GM12873 (cell line): ENCODE measurements around the gene PRUNE2.

Experiments
- TF ChIP-seq, protein P1 (sequence below): IDR thresholded peaks from 2 replicates; pipeline ENCODE4 v1.5.1; 2012; ENCODE audit warnings: low read depth, mild to moderate bottlenecking, moderate library complexity, low read length, control low read depth; ENCODE audit not compliant: insufficient read depth; ENCODE audit errors: missing control alignments

The PRUNE2 gene, protein sequence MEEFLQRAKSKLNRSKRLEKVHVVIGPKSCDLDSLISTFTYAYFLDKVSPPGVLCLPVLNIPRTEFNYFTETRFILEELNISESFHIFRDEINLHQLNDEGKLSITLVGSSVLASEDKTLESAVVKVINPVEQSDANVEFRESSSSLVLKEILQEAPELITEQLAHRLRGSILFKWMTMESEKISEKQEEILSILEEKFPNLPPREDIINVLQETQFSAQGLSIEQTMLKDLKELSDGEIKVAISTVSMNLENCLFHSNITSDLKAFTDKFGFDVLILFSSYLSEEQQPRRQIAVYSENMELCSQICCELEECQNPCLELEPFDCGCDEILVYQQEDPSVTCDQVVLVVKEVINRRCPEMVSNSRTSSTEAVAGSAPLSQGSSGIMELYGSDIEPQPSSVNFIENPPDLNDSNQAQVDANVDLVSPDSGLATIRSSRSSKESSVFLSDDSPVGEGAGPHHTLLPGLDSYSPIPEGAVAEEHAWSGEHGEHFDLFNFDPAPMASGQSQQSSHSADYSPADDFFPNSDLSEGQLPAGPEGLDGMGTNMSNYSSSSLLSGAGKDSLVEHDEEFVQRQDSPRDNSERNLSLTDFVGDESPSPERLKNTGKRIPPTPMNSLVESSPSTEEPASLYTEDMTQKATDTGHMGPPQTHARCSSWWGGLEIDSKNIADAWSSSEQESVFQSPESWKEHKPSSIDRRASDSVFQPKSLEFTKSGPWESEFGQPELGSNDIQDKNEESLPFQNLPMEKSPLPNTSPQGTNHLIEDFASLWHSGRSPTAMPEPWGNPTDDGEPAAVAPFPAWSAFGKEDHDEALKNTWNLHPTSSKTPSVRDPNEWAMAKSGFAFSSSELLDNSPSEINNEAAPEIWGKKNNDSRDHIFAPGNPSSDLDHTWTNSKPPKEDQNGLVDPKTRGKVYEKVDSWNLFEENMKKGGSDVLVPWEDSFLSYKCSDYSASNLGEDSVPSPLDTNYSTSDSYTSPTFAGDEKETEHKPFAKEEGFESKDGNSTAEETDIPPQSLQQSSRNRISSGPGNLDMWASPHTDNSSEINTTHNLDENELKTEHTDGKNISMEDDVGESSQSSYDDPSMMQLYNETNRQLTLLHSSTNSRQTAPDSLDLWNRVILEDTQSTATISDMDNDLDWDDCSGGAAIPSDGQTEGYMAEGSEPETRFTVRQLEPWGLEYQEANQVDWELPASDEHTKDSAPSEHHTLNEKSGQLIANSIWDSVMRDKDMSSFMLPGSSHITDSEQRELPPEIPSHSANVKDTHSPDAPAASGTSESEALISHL (N-terminal part only)

DNA sequence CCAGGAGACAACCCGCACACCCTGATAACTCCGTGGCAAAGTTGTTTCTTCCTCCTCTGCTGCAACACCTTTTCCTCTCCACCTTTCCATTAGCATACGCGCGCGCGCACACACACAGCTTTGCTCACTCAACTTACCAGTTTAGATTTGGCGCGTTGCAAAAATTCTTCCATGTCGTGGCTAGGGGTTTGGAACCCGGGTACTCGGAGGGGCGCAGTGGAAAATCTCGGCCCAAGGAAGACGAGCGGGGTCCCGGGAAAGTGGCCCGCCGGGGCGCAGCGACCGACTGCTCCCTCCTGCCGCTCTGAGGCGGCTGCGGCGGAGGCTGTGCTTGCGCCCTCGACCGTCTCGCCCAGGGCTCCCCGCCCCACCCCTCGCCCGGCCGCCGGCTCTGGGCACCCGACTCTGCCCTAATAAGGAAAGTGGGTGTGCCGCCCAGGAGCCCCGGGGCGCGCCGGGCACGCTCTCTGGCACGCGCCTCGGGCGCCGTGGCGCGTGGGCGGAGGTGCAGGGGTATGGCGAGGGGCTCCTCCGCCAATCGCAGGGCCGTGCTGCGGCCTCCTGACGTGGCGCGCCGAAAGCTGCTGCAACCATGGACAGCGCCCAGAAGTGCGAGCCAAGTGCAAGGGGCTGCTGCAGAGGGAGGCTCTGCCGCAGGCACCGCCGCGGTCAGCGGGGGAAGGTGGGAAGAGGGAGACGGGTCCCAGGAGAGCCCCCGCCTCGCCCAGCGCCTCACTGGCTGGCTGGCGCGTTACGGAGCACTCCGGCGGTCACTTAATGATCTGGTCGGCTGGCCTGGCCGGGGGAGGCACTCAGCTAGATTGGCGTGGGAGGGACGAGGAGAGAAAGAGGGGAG lies at the start of gene PRUNE2:
TSS of gene PRUNE2 (minus strand) at position 324 of the 856 bp plus-strand sequence. CDS start at position 173, 151 bp downstream.
- TF ChIP-seq, protein P1, sequence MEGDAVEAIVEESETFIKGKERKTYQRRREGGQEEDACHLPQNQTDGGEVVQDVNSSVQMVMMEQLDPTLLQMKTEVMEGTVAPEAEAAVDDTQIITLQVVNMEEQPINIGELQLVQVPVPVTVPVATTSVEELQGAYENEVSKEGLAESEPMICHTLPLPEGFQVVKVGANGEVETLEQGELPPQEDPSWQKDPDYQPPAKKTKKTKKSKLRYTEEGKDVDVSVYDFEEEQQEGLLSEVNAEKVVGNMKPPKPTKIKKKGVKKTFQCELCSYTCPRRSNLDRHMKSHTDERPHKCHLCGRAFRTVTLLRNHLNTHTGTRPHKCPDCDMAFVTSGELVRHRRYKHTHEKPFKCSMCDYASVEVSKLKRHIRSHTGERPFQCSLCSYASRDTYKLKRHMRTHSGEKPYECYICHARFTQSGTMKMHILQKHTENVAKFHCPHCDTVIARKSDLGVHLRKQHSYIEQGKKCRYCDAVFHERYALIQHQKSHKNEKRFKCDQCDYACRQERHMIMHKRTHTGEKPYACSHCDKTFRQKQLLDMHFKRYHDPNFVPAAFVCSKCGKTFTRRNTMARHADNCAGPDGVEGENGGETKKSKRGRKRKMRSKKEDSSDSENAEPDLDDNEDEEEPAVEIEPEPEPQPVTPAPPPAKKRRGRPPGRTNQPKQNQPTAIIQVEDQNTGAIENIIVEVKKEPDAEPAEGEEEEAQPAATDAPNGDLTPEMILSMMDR: no peak

DNA sequence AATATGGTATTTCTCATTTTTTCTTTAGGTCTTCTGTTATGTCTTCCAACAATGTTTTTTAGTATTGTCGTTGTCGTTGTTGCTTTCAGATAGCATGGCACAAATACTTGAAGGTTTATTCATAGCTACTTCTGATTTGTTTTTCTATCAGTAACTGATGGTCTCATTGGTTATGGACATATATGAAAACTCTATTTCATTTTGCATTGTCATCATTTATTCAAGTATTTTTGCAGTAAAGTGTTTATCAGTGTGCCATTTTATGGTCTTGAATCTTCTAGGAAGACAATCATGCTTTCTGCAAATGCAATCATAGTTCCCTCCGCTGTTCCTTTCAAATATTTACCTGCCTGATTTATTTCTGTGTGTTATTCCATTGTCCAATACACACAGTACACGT lies 44.0 kb upstream of the PRUNE2 start:
- TF ChIP-seq, protein P1: no peak

DNA sequence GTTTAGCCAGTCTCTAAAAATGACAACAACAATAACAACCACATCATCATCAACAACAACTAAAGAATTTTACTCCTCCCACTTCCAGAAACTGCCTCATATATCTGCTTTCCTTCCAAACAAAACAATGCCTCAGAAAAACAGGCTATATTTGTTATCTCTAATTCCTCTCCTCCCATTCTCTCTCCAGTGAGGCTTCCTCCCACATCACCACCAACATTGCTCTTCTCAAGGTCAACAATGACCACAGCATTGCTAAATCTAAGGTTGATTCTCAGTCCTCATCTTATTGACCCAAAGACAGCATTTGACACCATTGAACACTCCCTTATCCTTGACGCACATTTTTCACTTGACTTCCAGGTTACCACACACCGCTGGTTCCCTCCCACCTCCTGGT lies 38.1 kb upstream of the PRUNE2 start:
- TF ChIP-seq, protein P1: no peak

DNA sequence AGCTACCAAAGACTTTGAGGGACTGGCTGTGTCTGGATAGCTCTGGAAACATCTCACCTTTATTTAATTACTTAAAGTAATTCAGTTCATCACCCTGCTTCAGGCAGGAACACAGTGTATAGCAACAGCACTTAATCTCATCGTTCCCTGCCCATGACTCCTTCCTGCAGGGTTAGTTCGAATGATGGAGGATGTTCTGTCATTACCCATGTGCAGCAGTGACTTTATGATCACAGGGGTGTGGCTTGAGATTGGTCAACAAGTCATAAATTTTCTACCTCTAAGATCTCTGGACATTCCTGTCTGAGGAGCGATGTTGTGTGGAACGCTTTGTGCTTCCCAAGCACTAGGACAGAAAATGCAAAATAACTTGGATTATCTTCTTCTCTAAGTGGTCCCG lies 37.1 kb upstream of the PRUNE2 start:
- TF ChIP-seq, protein P1: no peak

DNA sequence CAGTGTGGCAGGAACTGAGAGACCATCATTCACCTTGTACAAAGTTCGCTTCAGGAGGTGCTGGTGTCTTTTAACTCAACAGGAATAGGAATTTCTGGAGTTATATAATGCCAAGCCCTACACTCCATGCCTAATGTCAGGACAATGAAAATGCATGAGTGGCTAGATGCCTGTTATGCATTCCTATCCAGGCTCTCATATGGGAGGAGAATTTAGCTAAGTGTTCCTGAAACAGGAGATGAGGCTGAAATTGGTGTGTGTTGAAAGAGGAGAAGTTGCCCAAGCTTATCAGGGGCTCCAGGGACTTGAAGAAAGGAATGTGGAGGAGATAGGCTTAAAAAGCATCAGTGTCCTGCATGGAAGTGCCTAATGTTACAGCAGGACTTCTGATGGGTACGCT lies 26.8 kb upstream of the PRUNE2 start:
- TF ChIP-seq, protein P1: no peak

DNA sequence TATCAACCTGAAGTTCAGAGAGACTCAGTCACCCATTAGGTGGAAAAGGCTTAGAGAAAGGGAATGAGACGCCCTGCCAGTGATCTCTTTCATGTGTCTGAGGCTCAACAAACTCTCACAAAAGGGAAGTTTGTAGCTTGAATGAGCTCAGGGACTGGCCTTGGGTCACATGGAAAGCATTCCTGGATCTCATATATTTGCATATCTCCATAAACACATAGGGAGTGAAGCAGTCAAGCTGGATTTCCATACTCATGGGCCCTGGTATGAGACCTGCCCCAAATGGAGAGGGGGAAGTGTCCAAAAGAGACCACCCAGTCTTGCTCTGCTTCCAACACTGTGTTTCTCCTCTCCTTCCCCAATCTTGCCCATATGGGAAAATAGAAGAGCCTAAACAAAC lies 26.4 kb upstream of the PRUNE2 start:
- TF ChIP-seq, protein P1: no peak
